Large intestine (tissue), 3 donors: Measurements from ENCODE around the gene CARMIL3. TPM values are rescaled to one million over a fixed set of nuclear protein-coding genes. Genes with fewer than 3 reads are reported as not detected.

Experiments
- DNase-seq, 2 donors: peaks; one replicate each; pipeline versions ENCODE4 v3.0.0 to v3.0.0-alpha.2; 2013
- H3K27ac ChIP-seq: one replicate; pipeline ENCODE4 v1.5.1; 2013; ENCODE audit warnings: low read length
- H3K27me3 ChIP-seq: 2 replicates; pipeline ENCODE4 v1.6.1; 2013; ENCODE audit warnings: low read length; ENCODE audit not compliant: control insufficient read depth, insufficient read depth
- H3K36me3 ChIP-seq: 2 replicates; pipeline ENCODE4 v1.6.1; 2013; ENCODE audit warnings: low read length; ENCODE audit not compliant: control insufficient read depth, insufficient read depth
- H3K4me1 ChIP-seq: one replicate; pipeline ENCODE4 v1.6.1; 2013; ENCODE audit warnings: low read length; ENCODE audit not compliant: control insufficient read depth, insufficient read depth
- H3K4me3 ChIP-seq: one replicate; pipeline ENCODE4 v1.5.1; 2013; ENCODE audit warnings: low read length
- H3K9me3 ChIP-seq: one replicate; pipeline ENCODE4 v1.6.1; 2013; ENCODE audit warnings: mild to moderate bottlenecking, low read depth, low read length, moderate library complexity; ENCODE audit not compliant: control insufficient read depth
- WGBS: methylation state at CpG from one replicate; pipeline ENCODE4 v1.1.5; 2013; ENCODE audit warnings: low lambda C conversion rate; ENCODE audit not compliant: insufficient coverage; 5-methylcytosine and 5-hydroxymethylcytosine counted together
- polyA plus RNA-seq: library from polyadenylated mRNA; unstranded; fragments of 120-200 nt; gene quantifications from one replicate; pipeline ENCODE4 v1.2.1, GENCODE V29; 2013

Gene CARMIL3
- polyA plus RNA-seq, 1 donor: 2.4 TPM

DNA sequence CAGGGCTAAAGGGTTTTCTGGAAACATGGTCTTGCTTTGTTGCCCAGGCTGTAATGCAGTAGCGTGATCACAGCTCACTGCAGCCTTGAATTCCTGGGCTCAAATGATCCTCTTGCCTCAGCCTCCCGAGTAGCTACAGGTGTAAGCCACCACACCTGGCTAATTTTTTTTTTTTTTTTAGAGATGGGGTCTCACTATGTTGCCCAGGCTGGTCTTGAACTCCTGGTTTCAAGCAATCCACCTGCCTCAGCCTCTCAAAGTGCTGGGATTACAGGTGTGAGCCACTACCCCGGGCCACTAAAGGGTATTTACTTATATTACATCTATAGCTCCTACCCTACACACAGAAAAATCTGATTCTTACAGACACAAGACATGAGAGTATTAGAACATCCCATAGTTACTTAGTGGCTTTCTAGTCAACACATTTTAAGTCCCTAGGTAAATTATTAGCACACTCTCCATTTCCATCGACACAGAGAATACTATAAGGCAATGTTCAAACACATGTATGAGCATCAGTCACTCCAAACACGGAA is 56.6 kb downstream of the CARMIL3 start:
- no peak for DNase-seq
- Histone ChIP-seq H3K27me3 (no peaks in the 10 kb centered on the region), H3K4me1 (peaks cover 14% of the 10 kb centered on the region), H3K27ac (peak overlapping the region; percentile 27), H3K4me3 (no peak overlapping the region), H3K36me3 (peaks cover 11% of the 10 kb centered on the region), H3K9me3 (no peaks in the 10 kb centered on the region)
- 0% methylated on average over 1 of the region's 5 CpGs for WGBS

GRCh38 chr14:24110060-24110459 is 58.3 kb downstream of the CARMIL3 start:
- no peaks in the 10 kb centered on the region for H3K9me3 ChIP-seq
- 70% methylated on average over 2 of the region's 9 CpGs for WGBS

GRCh38 chr14:24110523-24110922 is 58.7 kb downstream of the CARMIL3 start:
- Histone ChIP-seq H3K27me3 (no peaks in the 10 kb centered on the region), H3K4me1 (peaks cover 18% of the 10 kb centered on the region), H3K4me3 (no peak overlapping the region), H3K27ac (peak overlapping the region; percentile 4), H3K9me3 (no peaks in the 10 kb centered on the region), H3K36me3 (no peaks in the 10 kb centered on the region)
- no CpG with 5 or more reads among the region's 1 CpG for WGBS
- peak in 1 of 2 donors; percentile 62 for DNase-seq

More at GRCh38 chr14:24110060-24110459, 58.3 kb downstream of the CARMIL3 start:
- DNase-seq: no peak
- no peaks in the 10 kb centered on the region for H3K36me3 ChIP-seq
- no peaks in the 10 kb centered on the region for H3K27me3 ChIP-seq
- peaks cover 18% of the 10 kb centered on the region for H3K4me1 ChIP-seq
- H3K4me3 ChIP-seq: no peak overlapping the region
- H3K27ac ChIP-seq: peak overlapping the region; percentile 4

- peak overlapping the region; percentile 96 for H3K27ac ChIP-seq
- no peak for DNase-seq
- 22% methylated on average over 3 of the region's 15 CpGs for WGBS
- H3K4me1 ChIP-seq: peaks cover 18% of the 10 kb centered on the region
- no peaks in the 10 kb centered on the region for H3K27me3 ChIP-seq
- H3K36me3 ChIP-seq: peaks cover 15% of the 10 kb centered on the region
- no peaks in the 10 kb centered on the region for H3K9me3 ChIP-seq
- H3K4me3 ChIP-seq: peak overlapping the region; percentile 67
Measured at GRCh38 chr14:24113379-24113800, 61.6 kb downstream of the CARMIL3 start.

DNA sequence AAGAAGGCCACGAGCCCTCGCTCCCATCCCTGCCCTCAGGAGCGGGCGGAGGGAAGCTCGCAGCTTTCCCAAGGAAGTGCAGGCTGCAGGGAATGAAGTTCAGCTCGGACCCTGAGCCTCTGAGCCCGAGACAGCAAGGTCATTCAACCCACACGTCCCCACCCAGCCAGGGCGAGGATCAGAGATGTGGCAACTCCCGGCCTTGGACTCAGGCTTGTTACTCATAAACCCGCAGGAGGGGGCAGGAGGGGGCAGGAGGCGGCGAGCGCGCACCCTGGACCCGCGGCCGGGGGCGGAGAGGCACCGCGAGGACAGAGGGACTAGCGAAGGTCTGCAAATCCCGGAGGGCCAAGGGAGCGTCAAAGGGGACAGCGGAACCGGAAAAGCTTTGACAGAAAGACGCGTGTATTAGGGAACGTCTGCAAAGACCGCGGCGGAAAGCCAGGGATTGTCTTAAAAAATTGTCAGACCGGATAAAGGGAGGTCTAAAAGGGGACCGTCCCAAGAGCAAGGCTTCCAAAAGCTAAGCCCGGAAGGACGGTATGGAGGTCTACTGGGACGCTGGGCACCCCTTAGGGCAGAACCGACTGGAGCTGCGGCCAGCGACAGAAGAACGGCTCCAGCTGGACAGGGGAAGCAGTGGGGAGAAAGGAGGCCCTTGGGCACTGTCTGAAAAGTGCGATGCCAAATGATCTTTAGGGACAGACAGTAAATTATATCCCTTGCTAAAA is 62.2 kb downstream of the CARMIL3 start:
- peak overlapping the region; percentile 67 for H3K4me3 ChIP-seq
- H3K27me3 ChIP-seq: no peaks in the 10 kb centered on the region
- peak; percentile 97 to 99 for DNase-seq
- H3K4me1 ChIP-seq: peaks cover 17% of the 10 kb centered on the region
- 0% methylated on average over 1 of the region's 42 CpGs for WGBS
- H3K27ac ChIP-seq: peak overlapping the region; percentile 96
- peaks cover 21% of the 10 kb centered on the region for H3K36me3 ChIP-seq
- H3K9me3 ChIP-seq: no peaks in the 10 kb centered on the region

DNA sequence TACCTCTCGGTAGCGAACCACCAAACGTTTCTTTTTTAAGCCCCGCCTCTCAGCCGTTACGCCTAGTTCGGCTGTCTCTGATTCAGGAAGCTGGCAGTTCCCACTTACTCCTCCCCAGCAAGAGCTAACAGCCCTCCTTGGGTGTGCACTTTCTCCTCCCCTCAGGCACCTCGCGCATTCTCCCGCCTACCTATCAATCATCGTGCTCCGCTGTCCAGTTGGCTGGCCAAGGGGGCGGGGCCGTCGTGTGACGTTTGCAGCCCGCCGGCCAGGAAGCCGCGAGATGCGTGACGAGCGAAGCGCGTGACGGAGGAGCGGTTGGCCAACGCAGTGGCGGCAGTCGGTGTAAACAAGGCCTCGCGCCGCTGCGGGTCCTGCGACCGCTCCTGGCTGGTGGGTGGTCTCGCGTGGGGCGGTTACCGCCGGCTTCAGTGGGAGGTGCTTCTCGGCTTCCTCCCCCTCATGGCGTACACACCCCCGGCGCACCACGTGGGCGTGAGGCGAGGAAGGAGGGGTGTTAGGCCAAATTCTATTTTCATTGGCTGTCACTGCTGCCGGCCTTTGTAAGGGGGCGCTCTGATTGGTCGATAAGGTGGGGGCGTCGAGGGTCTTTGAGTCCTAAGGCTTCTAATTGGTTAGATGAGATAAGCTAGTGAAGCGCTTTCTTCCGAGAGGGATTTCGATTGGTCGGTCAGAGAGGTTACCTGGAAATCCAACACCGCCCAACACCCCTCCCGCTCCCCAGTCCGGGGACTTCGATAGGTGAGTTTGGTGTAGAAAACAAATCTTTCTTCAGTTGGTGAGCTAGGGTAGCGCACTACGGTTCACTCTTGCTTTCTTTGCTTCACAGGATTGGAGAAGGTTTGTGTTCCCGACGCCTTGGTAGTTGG is 63.0 kb downstream of the CARMIL3 start, which contains the start of the genes DCAF11 and NRL:
Gene DCAF11, plus strand, starts transcription at position 246 of the 890 bp plus-strand sequence. CDS start 818 bp downstream, outside the sequence.
Gene NRL, minus strand, starts transcription at position 418 of the 890 bp plus-strand sequence. CDS start 32,101 bp downstream, outside the sequence.
- Histone ChIP-seq H3K27me3 (no peaks in the 10 kb centered on the region), H3K27ac (peak within 1 kb of the TSS; percentile 96), H3K4me1 (peaks cover 15% of the 10 kb centered on the region), H3K36me3 (peaks cover 29% of the 10 kb centered on the region), H3K4me3 (peak within 1 kb of the TSS; percentile 67), H3K9me3 (no peaks in the 10 kb centered on the region)
- DNase-seq: peak; percentile 100
- no CpG with 5 or more reads among the region's 65 CpGs for WGBS

GRCh38 chr14:24115422-24116127 is 63.8 kb downstream of the CARMIL3 start:
- WGBS: no CpG with 5 or more reads among the region's 14 CpGs
- DNase-seq: no peak
- H3K27me3 ChIP-seq: no peaks in the 10 kb centered on the region
- H3K4me1 ChIP-seq: peaks cover 10% of the 10 kb centered on the region
- H3K27ac ChIP-seq: peak overlapping the region; percentile 96
- peak overlapping the region; percentile 67 for H3K4me3 ChIP-seq
- no peaks in the 10 kb centered on the region for H3K9me3 ChIP-seq
- H3K36me3 ChIP-seq: peaks cover 34% of the 10 kb centered on the region

DNA sequence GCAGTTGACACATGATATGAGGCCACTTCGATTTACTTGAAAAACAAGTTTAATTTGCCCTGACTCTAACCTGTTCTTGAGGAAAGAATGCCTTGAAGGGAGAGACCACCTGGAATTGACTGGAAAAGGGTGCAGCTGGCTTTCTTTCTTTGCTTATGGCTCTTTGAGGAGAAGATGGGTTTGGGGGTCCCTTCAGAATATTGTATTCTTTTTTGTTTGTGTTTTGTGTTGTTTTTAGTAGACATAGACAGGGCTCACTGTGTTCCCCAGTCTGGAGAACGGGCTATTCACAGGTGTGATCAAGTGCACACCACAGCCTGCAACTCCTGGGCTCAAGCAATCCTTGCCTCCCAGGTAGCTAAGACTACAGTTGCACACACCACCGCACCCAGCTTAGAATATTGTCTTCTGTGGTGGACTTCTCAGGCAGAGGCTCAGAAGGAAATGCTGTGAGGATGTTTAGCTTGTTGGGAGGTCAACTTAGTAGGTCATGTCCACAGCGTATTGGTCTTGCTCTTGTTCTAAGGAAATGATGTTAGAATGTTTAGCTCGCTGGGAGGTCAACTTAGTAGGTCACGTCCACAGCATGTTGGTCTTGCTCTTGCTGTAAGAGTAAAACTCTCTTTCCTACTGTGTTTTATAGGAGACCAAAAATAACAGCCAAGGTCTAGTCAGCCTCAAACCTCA is 64.5 kb downstream of the CARMIL3 start:
- H3K27ac ChIP-seq: no peak overlapping the region

GRCh38 chr14:24117179-24117578 is 65.4 kb downstream of the CARMIL3 start:
- no peaks in the 10 kb centered on the region for H3K27me3 ChIP-seq
- H3K36me3 ChIP-seq: peaks cover 49% of the 10 kb centered on the region
- DNase-seq: no peak
- H3K27ac ChIP-seq: no peak overlapping the region
- WGBS: no CpG with 5 or more reads among the region's 6 CpGs
- H3K4me3 ChIP-seq: no peak overlapping the region
- peaks cover 5% of the 10 kb centered on the region for H3K4me1 ChIP-seq
- H3K9me3 ChIP-seq: no peaks in the 10 kb centered on the region

More for the DNA sequence above, 64.5 kb downstream of the CARMIL3 start:
- no peaks in the 10 kb centered on the region for H3K9me3 ChIP-seq
- peak overlapping the region; percentile 67 for H3K4me3 ChIP-seq
- no peaks in the 10 kb centered on the region for H3K27me3 ChIP-seq
- H3K4me1 ChIP-seq: peaks cover 6% of the 10 kb centered on the region
- WGBS: no CpG with 5 or more reads among the region's 6 CpGs
- peaks cover 41% of the 10 kb centered on the region for H3K36me3 ChIP-seq
- DNase-seq: peak in 1 of 2 donors; percentile 22
